ENCODE data around the gene CYP19A1. TPM values are rescaled to one million over a fixed set of nuclear protein-coding genes. Genes with fewer than 3 reads are reported as not detected.

The CYP19A1 gene
- total RNA-seq (2022; extraction: Qiagen RNA extraction; ENCODE audit: low read depth): 0.16 to 0.79 TPM (median 0.31 TPM) in 5 replicates

GRCh38 chr15:51338496-51338895 lies at the start of gene CYP19A1:
Gene CYP19A1 (minus strand): TSS chr15:51338596. CDS start chr15:51242912, 95,684 bp downstream.

DNA sequence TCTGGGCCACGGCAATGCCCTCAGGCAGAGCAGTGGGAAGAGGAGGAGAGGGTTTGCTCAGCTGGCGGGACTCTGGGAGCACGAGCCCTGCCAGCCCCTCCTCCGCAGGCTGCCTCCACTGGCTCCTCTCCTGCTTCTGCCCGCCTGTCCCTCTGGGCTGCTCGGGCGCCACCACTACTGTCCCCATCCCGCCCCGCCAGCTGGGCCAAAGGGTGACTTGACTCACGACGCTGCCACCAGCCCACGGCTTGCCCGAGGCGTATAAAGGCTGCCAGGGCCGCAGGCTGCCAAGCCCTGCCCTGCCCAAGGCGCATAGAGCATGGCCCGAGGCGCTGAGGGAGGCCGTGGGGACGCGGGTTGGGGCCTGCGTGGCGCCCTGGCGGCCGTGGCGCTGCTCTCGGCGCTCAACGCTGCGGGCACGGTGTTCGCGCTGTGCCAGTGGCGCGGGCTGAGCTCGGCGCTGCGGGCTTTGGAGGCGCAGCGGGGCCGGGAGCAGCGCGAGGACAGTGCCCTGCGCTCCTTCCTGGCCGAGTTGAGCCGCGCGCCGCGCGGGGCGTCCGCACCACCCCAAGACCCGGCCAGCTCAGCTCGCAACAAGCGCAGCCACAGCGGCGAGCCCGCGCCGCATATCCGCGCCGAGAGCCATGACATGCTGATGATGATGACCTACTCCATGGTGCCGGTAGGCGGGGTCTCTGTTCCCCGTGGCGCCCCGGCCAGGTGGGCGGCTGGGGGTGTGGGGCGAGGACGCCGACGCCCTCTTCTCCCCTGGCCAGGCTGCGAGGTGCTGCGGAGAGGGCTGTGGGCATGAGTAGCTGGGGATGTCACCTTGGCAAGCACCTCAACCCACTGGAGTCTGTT lies 3.2 kb upstream of the CYP19A1 start, which contains the start of gene GLDN:
GLDN (plus strand) TSS at position 290 of the 861 bp plus-strand sequence; CDS start at position 320, 30 bp downstream.

Other genes with a start within 250 kb of the CYP19A1 start
- gene TNFAIP8L3, start 243.7 kb downstream of the CYP19A1 start, total RNA-seq (2022; extraction: Qiagen RNA extraction; ENCODE audit: low read depth): 5.3 to 9.7 TPM (median 6.9 TPM) in 5 replicates
- gene GLDN, start 3.1 kb upstream of the CYP19A1 start, total RNA-seq (2022; extraction: Qiagen RNA extraction; ENCODE audit: low read depth): 0.09 TPM in 1 of 5 replicates, not detected in the others

Measured in A549 treated with RU486 at 1 μM for 4 hours (cell line).